Right renal cortex interstitium (tissue), 3 donors: Measurements from ENCODE around the gene COPS3. TPM values are rescaled to one million over a fixed set of nuclear protein-coding genes. Genes with fewer than 3 reads are reported as not detected.

Experiments
- DNase-seq, 3 donors: peaks; one replicate each; pipeline ENCODE4 v3.0.0-alpha.2; 2013; ENCODE audit warnings: low read depth in 3 of 3, low spot score in 2 of 3
- polyA plus RNA-seq, 3 donors: library from polyadenylated mRNA; unstranded; fragments of 120-200 nt; gene quantifications; one replicate each; pipeline ENCODE4 v1.2.1, GENCODE V29; 2013; ENCODE audit not compliant: insufficient read length in 3 of 3

Gene COPS3
- polyA plus RNA-seq, 3 donors, result 83.6 to 87.3 (median 86.8) TPM

- no peak for DNase-seq
These were observed 82.8 kb downstream of the COPS3 start for GRCh38 chr17:17198281-17198680.

GRCh38 chr17:17196776-17197175, 84.3 kb downstream of the COPS3 start:
- DNase-seq, result no peak

Other genes starting within 250 kb of the COPS3 start
- gene MPRIP, start 238.8 kb downstream of the COPS3 start, polyA plus RNA-seq, result 100 to 1,000 TPM; 129 to 172 (median 171) TPM
- gene PLD6, start 74.9 kb downstream of the COPS3 start, polyA plus RNA-seq, result 1 to 10 TPM; 3.4 TPM
- 10 to 100 TPM; 20.8 to 23.0 (median 22.5) TPM for gene FLCN, start 44.1 kb downstream of the COPS3 start, polyA plus RNA-seq
- gene NT5M, start 22.1 kb upstream of the COPS3 start, polyA plus RNA-seq, result 1 to 10 TPM; 4.1 to 5.1 (median 4.3) TPM
- gene MED9, start 195.8 kb upstream of the COPS3 start, polyA plus RNA-seq, result 10 to 100 TPM; 20.3 to 21.5 (median 21.2) TPM
- gene RASD1, start 215.1 kb upstream of the COPS3 start, polyA plus RNA-seq, result under 1 TPM; 0.71 to 0.99 (median 0.80) TPM